ENCODE results near the gene MYH10.

DNA sequence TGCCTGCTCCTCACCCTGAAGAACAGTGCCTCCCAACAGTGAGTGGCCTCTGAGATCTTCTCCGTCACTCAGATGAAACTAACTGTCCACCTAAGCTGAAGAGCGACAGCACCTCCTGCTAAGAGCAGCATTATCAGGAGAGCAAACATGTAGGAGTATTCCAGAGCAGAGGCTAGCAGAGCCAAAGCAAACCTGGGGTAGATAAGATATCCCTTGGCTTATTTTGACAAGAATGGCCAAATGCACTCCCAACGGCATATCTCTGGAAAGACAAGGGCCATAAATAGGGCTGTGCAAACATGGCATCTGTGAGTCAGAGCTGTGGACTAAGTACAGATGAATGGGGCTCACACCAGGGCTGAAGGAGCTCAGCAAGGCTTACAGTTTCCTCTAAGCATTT, 98.5 kb downstream of the MYH10 start:
- TF ChIP-seq, protein P1, sequence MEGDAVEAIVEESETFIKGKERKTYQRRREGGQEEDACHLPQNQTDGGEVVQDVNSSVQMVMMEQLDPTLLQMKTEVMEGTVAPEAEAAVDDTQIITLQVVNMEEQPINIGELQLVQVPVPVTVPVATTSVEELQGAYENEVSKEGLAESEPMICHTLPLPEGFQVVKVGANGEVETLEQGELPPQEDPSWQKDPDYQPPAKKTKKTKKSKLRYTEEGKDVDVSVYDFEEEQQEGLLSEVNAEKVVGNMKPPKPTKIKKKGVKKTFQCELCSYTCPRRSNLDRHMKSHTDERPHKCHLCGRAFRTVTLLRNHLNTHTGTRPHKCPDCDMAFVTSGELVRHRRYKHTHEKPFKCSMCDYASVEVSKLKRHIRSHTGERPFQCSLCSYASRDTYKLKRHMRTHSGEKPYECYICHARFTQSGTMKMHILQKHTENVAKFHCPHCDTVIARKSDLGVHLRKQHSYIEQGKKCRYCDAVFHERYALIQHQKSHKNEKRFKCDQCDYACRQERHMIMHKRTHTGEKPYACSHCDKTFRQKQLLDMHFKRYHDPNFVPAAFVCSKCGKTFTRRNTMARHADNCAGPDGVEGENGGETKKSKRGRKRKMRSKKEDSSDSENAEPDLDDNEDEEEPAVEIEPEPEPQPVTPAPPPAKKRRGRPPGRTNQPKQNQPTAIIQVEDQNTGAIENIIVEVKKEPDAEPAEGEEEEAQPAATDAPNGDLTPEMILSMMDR (IDR thresholded peaks at IDR 0.05; ENCODE audit: poor library complexity), result no peak
- no peak for TF ChIP-seq EZH2 (IDR thresholded peaks at IDR 0.05; ENCODE audit: borderline replicate concordance)
- TF ChIP-seq EZH2phosphoT487 (IDR thresholded peaks at IDR 0.05; ENCODE audit: low read depth, severe bottlenecking, unreplicated experiment), result no peak
